HEK293 (cell line): Measurements from ENCODE around the gene CBX3.

ENCODE experiments used
- CTCF ChIA-PET: fragments of 350-600 bp; formaldehyde crosslinking; extraction: SDS; loops from one replicate; lab custom pipeline; 2021; ENCODE audit warnings: antibody characterized with exemption; lab: Yijun Ruan, JAX
- POLR2A ChIA-PET: fragments of 300-600 bp; formaldehyde crosslinking; extraction: SDS; loops from one replicate; lab custom pipeline; 2020; ENCODE audit warnings: antibody characterized with exemption, inconsistent platforms; lab: Yijun Ruan, JAX
- H3K27ac ChIP-seq: fragments of 200-500 bp; sonication (Bioruptor generic); 2 replicates; pipeline ENCODE4 v1.5.1; 2014; ENCODE audit warnings: low read depth, low read length, control low read depth, inconsistent platforms; ENCODE audit errors: extremely low read depth
- H3K36me3 ChIP-seq, 2 experiments: fragments of 200-500 bp in 1 of 2; sonication (Bioruptor generic) in 1 of 2; 1 replicate in 1 of 2; 2 replicates in 1 of 2; pipeline ENCODE4 v1.5.1; 2014 to 2017; ENCODE audit warnings: inconsistent platforms in 2 of 2, low read length in 2 of 2; ENCODE audit not compliant: control insufficient read depth in 2 of 2, insufficient read depth in 1 of 2
- H3K4me1 ChIP-seq: fragments of 200-500 bp; sonication (Bioruptor generic); 2 replicates; pipeline ENCODE4 v1.5.1; 2014; ENCODE audit warnings: mild to moderate bottlenecking, low read length, inconsistent platforms; ENCODE audit not compliant: control insufficient read depth, insufficient read depth
- H3K4me3 ChIP-seq: 2 replicates; pipeline ENCODE4 v1.5.1; 2011; ENCODE audit warnings: low read depth, mild to moderate bottlenecking, control low read depth, low read length, moderate library complexity
- H3K9me3 ChIP-seq: fragments of 200-500 bp; sonication (Bioruptor generic); 2 replicates; pipeline ENCODE4 v1.5.1; 2014; ENCODE audit warnings: low read depth, low read length, inconsistent platforms; ENCODE audit not compliant: control insufficient read depth, insufficient read depth
- EGR2 ChIP-seq: fragments of 450-650 bp; formaldehyde crosslinking; IDR thresholded peaks from 2 replicates; pipeline ENCODE4 v1.5.1; 2016; ENCODE audit warnings: low read depth, missing biosample characterization, missing genetic modification characterization
- KLF17 ChIP-seq: fragments of 450-650 bp; formaldehyde crosslinking; IDR thresholded peaks from 2 replicates; pipeline ENCODE4 v1.5.1; 2016; ENCODE audit warnings: missing biosample characterization, missing genetic modification characterization
- SP3 ChIP-seq: fragments of 450-650 bp; formaldehyde crosslinking; IDR thresholded peaks from 2 replicates; pipeline ENCODE4 v1.5.1; 2016; ENCODE audit warnings: missing biosample characterization, missing genetic modification characterization
- TRIM28 ChIP-seq: IDR thresholded peaks from 2 replicates; pipeline ENCODE4 v1.6.1; 2011; ENCODE audit warnings: low read length, control low read depth, borderline replicate concordance
- ZBTB10 ChIP-seq: fragments of 450-650 bp; formaldehyde crosslinking; IDR thresholded peaks from 2 replicates; pipeline ENCODE4 v1.5.1; 2016; ENCODE audit warnings: missing biosample characterization, missing genetic modification characterization
- ZNF112 ChIP-seq: fragments of 450-650 bp; formaldehyde crosslinking; IDR thresholded peaks from 2 replicates; pipeline ENCODE4 v1.5.0; 2017; ENCODE audit warnings: missing biosample characterization, missing genetic modification characterization
- ZNF2 ChIP-seq: fragments of 450-650 bp; formaldehyde crosslinking; IDR thresholded peaks from 2 replicates; pipeline ENCODE4 v1.5.1; 2016; ENCODE audit warnings: missing biosample characterization, missing genetic modification characterization
- ZNF394 ChIP-seq: fragments of 450-650 bp; formaldehyde crosslinking; IDR thresholded peaks from 2 replicates; pipeline ENCODE4 v1.5.1; 2016; ENCODE audit warnings: missing biosample characterization, missing genetic modification characterization, mild to moderate bottlenecking, moderate library complexity, borderline replicate concordance
- ZNF558 ChIP-seq: fragments of 450-650 bp; formaldehyde crosslinking; IDR thresholded peaks from 2 replicates; pipeline ENCODE4 v1.5.1; 2016; ENCODE audit warnings: missing biosample characterization, missing genetic modification characterization
- ZNF596 ChIP-seq: fragments of 450-650 bp; IDR thresholded peaks from 2 replicates; pipeline ENCODE4 v1.5.0; 2018; ENCODE audit warnings: missing biosample characterization, mild to moderate bottlenecking, missing genetic modification characterization, moderate library complexity
- ZNF660 ChIP-seq: fragments of 450-650 bp; IDR thresholded peaks from 2 replicates; pipeline ENCODE4 v1.5.1; 2018; ENCODE audit warnings: missing biosample characterization, mild to moderate bottlenecking, missing genetic modification characterization
- ZNF768 ChIP-seq: fragments of 450-650 bp; formaldehyde crosslinking; IDR thresholded peaks from 2 replicates; pipeline ENCODE4 v1.5.1; 2018; ENCODE audit warnings: missing biosample characterization, mild to moderate bottlenecking, missing genetic modification characterization
- ZSCAN30 ChIP-seq: fragments of 450-650 bp; IDR thresholded peaks from 2 replicates; pipeline ENCODE4 v1.5.1; 2018; ENCODE audit warnings: missing biosample characterization, mild to moderate bottlenecking, missing genetic modification characterization, moderate library complexity
- TF ChIP-seq, protein P1 (sequence below): fragments of 450-650 bp; IDR thresholded peaks from 2 replicates; pipeline ENCODE4 v1.5.1; 2018; ENCODE audit warnings: missing biosample characterization, mild to moderate bottlenecking, missing genetic modification characterization
- TF ChIP-seq, protein P2 (sequence below): fragments of 450-650 bp; formaldehyde crosslinking; IDR thresholded peaks from 2 replicates; pipeline ENCODE4 v1.5.1; 2016; ENCODE audit warnings: missing biosample characterization, missing genetic modification characterization
- TF ChIP-seq, protein P3 (sequence below): fragments of 450-650 bp; formaldehyde crosslinking; IDR thresholded peaks from 2 replicates; pipeline ENCODE4 v1.5.1; 2017; ENCODE audit warnings: missing biosample characterization, missing genetic modification characterization

The CBX3 gene

DNA sequence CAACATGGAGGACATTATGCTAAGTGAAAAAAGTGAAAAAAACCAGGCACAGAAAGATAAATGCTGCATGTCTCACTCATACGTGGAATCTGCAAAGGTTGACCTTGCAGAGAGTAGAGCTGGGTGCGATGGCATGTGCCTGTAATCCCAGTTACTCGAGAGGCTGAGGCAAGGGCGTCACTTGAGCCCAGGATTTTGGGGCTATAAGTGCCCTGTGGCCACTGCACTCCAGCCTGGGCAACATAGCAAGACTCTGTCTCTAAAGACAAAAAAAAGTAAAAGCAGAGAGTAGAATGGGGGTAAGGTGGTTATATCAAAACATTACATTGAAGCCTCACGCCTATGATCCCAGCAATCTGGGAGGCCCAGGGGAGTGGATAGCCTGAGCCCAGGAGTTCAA lies 22.8 kb downstream of the CBX3 start:
- POLR2A ChIA-PET: no interaction called here
- Histone ChIP-seq H3K4me1 (no peaks in the 10 kb centered on the region), H3K36me3 (no peaks in the 10 kb centered on the region), H3K27ac (no peak overlapping the region), H3K9me3 (no peaks in the 10 kb centered on the region), H3K4me3 (no peak overlapping the region)
- CTCF ChIA-PET: no interaction called here
- TF ChIP-seq KLF17 (tag by site-specific recombination): no peak
- TF ChIP-seq, protein P1, sequence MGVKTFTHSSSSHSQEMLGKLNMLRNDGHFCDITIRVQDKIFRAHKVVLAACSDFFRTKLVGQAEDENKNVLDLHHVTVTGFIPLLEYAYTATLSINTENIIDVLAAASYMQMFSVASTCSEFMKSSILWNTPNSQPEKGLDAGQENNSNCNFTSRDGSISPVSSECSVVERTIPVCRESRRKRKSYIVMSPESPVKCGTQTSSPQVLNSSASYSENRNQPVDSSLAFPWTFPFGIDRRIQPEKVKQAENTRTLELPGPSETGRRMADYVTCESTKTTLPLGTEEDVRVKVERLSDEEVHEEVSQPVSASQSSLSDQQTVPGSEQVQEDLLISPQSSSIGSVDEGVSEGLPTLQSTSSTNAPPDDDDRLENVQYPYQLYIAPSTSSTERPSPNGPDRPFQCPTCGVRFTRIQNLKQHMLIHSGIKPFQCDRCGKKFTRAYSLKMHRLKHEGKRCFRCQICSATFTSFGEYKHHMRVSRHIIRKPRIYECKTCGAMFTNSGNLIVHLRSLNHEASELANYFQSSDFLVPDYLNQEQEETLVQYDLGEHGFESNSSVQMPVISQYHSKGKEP: no peak
- no peak for TF ChIP-seq TRIM28
- TF ChIP-seq ZNF2 (tag by site-specific recombination): no peak
- TF ChIP-seq, protein P2, sequence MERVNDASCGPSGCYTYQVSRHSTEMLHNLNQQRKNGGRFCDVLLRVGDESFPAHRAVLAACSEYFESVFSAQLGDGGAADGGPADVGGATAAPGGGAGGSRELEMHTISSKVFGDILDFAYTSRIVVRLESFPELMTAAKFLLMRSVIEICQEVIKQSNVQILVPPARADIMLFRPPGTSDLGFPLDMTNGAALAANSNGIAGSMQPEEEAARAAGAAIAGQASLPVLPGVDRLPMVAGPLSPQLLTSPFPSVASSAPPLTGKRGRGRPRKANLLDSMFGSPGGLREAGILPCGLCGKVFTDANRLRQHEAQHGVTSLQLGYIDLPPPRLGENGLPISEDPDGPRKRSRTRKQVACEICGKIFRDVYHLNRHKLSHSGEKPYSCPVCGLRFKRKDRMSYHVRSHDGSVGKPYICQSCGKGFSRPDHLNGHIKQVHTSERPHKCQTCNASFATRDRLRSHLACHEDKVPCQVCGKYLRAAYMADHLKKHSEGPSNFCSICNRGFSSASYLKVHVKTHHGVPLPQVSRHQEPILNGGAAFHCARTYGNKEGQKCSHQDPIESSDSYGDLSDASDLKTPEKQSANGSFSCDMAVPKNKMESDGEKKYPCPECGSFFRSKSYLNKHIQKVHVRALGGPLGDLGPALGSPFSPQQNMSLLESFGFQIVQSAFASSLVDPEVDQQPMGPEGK: no peak
- no peak for TF ChIP-seq ZNF768
- TF ChIP-seq ZNF660 (tag by site-specific recombination): no peak
- TF ChIP-seq ZNF394: no peak
- TF ChIP-seq ZBTB10 (tag by site-specific recombination): no peak
- TF ChIP-seq ZSCAN30 (tag by site-specific recombination): no peak

DNA sequence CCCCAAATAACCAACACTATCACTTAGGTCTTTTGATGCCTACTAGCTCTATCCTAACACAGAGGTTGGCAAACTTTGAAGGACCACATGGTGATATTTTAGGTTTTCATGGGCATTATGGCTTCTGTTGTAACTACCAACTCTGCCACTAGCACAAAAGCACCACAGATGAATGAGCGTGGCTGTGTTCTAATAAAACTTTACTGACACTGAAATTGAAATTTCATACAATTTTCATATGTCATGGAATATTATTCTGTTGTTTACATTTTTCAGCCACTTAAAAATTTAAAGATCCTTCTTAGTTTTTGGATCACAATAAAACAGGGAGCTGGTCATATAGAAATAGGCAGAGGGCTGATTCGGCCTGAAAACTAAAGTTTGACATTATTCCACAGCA lies 26.4 kb downstream of the CBX3 start:
- TF ChIP-seq ZNF596 (tag by site-specific recombination): no peak
- TF ChIP-seq, protein P3, sequence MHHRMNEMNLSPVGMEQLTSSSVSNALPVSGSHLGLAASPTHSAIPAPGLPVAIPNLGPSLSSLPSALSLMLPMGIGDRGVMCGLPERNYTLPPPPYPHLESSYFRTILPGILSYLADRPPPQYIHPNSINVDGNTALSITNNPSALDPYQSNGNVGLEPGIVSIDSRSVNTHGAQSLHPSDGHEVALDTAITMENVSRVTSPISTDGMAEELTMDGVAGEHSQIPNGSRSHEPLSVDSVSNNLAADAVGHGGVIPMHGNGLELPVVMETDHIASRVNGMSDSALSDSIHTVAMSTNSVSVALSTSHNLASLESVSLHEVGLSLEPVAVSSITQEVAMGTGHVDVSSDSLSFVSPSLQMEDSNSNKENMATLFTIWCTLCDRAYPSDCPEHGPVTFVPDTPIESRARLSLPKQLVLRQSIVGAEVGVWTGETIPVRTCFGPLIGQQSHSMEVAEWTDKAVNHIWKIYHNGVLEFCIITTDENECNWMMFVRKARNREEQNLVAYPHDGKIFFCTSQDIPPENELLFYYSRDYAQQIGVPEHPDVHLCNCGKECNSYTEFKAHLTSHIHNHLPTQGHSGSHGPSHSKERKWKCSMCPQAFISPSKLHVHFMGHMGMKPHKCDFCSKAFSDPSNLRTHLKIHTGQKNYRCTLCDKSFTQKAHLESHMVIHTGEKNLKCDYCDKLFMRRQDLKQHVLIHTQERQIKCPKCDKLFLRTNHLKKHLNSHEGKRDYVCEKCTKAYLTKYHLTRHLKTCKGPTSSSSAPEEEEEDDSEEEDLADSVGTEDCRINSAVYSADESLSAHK (tag by site-specific recombination): no peak
- no peak for TF ChIP-seq ZNF558 (tag by site-specific recombination)
- no peak for TF ChIP-seq EGR2
- no peak for TF ChIP-seq SP3 (tag by site-specific recombination)
- TF ChIP-seq ZNF112 (tag by site-specific recombination): no peak
- ChIA-PET POLR2A (no interaction called here), CTCF (no interaction called here)
- Histone ChIP-seq H3K36me3 (no peaks in the 10 kb centered on the region), H3K4me1 (no peaks in the 10 kb centered on the region), H3K4me3 (no peak overlapping the region), H3K9me3 (no peaks in the 10 kb centered on the region), H3K27ac (no peak overlapping the region)
